Subcutaneous abdominal adipose tissue (tissue), 5 donors: ENCODE data around the gene ANKS1A.
"Not testable (repeated sequence)": the region's sequence is repeated elsewhere in the genome, so short reads cannot be mapped to it uniquely, and the experiment has no call there.

Experiments
- H3K27ac ChIP-seq: one replicate; pipeline ENCODE4 v1.7.0; 2013; ENCODE audit warnings: low read depth, mild to moderate bottlenecking, inconsistent platforms, low read length, moderate library complexity
- H3K27me3 ChIP-seq, 5 donors: one replicate each; pipeline ENCODE4 v1.7.0; 2013; ENCODE audit warnings: low read length in 5 of 5, inconsistent platforms in 1 of 5; ENCODE audit not compliant: control insufficient read depth in 5 of 5, insufficient read depth in 4 of 5
- H3K36me3 ChIP-seq, 5 donors: one replicate each; pipeline ENCODE4 v1.7.0; 2013; ENCODE audit warnings: low read length in 5 of 5; ENCODE audit not compliant: control insufficient read depth in 5 of 5, insufficient read depth in 5 of 5
- H3K4me1 ChIP-seq, 5 donors: one replicate each; pipeline ENCODE4 v1.7.0; 2013; ENCODE audit warnings: low read length in 5 of 5, mild to moderate bottlenecking in 3 of 5, moderate library complexity in 1 of 5; ENCODE audit not compliant: control insufficient read depth in 5 of 5, insufficient read depth in 5 of 5
- H3K4me3 ChIP-seq, 5 donors: one replicate each; pipeline ENCODE4 v1.7.0; 2013; ENCODE audit warnings: low read length in 5 of 5, low read depth in 1 of 5
- H3K9ac ChIP-seq, 5 donors: one replicate each; pipeline ENCODE4 v1.7.0; 2013; ENCODE audit warnings: low read length in 5 of 5, mild to moderate bottlenecking in 4 of 5, moderate library complexity in 3 of 5
- H3K9me3 ChIP-seq, 5 donors: one replicate each; pipeline ENCODE4 v1.7.0; 2013; ENCODE audit warnings: low read length in 5 of 5; ENCODE audit not compliant: control insufficient read depth in 5 of 5
- donor health status: healthy.
- donor health status: healthy.
- donor health status: healthy.
- donor health status: healthy.
- donor health status: healthy.

The ANKS1A gene, protein sequence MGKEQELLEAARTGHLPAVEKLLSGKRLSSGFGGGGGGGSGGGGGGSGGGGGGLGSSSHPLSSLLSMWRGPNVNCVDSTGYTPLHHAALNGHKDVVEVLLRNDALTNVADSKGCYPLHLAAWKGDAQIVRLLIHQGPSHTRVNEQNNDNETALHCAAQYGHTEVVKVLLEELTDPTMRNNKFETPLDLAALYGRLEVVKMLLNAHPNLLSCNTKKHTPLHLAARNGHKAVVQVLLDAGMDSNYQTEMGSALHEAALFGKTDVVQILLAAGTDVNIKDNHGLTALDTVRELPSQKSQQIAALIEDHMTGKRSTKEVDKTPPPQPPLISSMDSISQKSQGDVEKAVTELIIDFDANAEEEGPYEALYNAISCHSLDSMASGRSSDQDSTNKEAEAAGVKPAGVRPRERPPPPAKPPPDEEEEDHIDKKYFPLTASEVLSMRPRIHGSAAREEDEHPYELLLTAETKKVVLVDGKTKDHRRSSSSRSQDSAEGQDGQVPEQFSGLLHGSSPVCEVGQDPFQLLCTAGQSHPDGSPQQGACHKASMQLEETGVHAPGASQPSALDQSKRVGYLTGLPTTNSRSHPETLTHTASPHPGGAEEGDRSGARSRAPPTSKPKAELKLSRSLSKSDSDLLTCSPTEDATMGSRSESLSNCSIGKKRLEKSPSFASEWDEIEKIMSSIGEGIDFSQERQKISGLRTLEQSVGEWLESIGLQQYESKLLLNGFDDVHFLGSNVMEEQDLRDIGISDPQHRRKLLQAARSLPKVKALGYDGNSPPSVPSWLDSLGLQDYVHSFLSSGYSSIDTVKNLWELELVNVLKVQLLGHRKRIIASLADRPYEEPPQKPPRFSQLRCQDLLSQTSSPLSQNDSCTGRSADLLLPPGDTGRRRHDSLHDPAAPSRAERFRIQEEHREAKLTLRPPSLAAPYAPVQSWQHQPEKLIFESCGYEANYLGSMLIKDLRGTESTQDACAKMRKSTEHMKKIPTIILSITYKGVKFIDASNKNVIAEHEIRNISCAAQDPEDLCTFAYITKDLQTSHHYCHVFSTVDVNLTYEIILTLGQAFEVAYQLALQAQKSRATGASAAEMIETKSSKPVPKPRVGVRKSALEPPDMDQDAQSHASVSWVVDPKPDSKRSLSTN

DNA sequence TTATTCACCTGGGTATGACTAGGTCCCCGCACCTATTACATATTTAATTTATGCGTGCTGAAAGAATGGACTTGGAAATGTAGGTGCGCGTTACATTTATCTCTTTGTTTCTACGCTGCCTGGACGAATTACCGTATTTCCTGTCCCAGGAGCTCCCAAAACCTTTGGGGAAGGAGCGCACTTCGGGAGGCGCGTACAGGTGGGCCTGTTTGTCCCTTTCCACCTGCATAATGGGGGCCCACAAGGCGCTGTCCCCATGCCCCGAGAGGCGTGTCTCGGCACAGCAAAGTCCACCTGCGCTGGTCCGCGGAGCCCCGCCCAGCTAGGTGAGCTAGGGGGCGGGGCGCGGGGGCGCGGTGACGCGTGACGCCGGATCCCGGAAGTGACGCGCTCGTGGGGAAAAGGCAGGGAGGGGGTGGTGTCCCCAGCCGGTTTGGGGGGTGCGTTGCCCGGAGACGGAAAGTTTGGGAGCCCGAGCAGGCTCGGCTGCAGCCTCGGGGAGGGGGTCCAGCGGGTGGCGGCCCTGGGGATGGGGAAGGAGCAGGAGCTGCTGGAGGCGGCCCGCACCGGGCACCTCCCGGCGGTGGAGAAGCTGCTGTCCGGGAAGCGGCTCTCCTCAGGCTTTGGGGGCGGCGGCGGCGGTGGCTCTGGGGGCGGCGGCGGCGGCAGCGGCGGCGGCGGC is at the start of gene ANKS1A:
ANKS1A (plus strand) TSS at position 382 of the 682 bp plus-strand sequence; CDS start at position 530, 148 bp downstream.
- H3K4me3 ChIP-seq = peak within 1 kb of the TSS; percentile 86 to 97 (median 96)
- no peaks in the 10 kb centered on the region for H3K9me3 ChIP-seq
- peaks cover 7 to 43% (median 38%) of the 10 kb centered on the region in 5 donors for H3K4me1 ChIP-seq

DNA sequence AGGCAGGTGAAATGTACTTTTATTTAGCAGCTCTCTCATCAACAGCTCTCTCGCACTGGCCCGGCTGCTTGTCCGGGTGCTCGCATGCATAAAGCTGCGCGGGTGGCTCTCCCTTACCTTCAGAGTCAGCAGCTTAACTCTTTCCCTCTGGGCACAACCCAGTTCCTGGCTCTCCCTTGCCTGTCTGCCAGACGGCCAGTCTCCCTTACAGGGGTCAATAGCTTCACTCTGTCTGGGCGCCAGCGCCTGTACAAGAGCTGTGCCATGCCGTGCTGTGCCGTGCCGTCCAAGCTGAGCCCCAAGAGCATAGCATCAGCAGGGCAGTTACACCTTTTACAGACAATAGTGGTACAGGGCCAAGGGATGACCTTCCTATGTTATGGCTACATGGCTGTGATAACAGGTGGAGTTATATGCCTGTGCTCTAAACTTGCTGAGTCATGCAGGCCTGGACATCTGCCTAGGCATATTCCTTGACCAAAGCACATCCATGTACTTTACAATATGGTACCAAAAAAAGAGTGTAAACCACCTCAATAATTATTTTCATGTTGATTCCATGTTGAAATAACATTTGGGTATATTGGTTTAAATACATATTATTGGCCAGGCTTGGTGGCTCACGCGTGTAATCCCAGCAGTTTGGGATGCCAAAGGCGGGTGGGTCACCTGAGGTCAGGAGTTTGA is 49.2 kb upstream of the ANKS1A start:
- H3K36me3 ChIP-seq = peaks cover 17 to 41% (median 24%) of the 10 kb centered on the region in 5 donors
- no peaks in the 10 kb centered on the region for H3K27me3 ChIP-seq

More for the DNA sequence above, at the start of gene ANKS1A:
- Histone ChIP-seq H3K27me3 (no peaks in the 10 kb centered on the region), H3K9ac (peak within 1 kb of the TSS; percentile 60 to 95 (median 89)), H3K27ac (peak within 1 kb of the TSS; percentile 91), H3K36me3 (peaks cover 0 to 6% (median 0%) of the 10 kb centered on the region in 5 donors)

DNA sequence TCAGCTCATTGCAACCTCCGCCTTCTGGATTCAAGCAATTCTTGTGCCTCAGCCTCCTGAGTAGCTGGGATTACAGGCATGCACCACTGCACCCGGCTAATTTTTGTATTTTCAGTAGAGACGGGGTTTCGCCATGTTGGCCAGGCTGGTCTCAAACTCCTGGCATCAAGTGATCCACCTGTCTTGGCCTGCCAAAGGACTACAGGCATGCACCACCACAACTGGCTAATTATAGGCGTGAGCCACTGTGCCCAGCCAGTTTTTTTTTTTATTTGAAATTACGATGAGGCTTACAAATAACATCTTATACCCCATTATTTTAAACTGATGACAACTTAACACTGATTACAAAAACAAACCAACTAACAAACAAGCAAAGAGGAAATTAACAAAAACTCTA is 40.0 kb upstream of the ANKS1A start:
- not testable (repeated sequence) for H3K27me3 ChIP-seq, H3K9me3 ChIP-seq, H3K4me3 ChIP-seq, H3K27ac ChIP-seq, H3K9ac ChIP-seq
- Histone ChIP-seq H3K4me1 (peaks cover 0 to 22% (median 12%) of the 10 kb centered on the region in 5 donors), H3K36me3 (peaks cover 0 to 20% (median 9%) of the 10 kb centered on the region in 5 donors)

More for the DNA sequence above, 49.2 kb upstream of the ANKS1A start:
- H3K4me3 ChIP-seq = no peak overlapping the region
- H3K9me3 ChIP-seq = no peaks in the 10 kb centered on the region
- H3K27ac ChIP-seq = no peak overlapping the region
- peaks cover 0 to 15% (median 8%) of the 10 kb centered on the region in 5 donors for H3K4me1 ChIP-seq
- H3K9ac ChIP-seq = no peak overlapping the region

DNA sequence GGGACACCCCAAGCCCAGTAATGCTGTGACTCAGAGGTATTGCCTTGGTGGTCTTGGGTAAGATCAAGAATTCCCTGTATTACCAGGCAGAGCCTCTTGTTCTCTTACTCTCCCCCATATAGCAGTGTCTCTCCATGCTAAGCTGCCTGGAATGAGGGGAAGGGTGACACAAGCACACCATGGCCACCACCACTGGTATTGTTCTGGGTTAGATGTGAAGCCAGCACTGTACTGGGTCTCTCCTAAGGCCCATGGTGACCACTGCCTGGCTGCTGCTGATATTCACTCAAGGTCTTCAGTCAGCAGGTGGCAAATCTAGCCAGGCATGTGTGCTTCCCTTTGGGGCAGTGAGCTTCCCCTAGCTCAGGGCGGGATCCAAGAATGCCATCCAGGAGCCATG is 37.7 kb upstream of the ANKS1A start:
- H3K36me3 ChIP-seq = peaks cover 6 to 35% (median 23%) of the 10 kb centered on the region in 5 donors
- no peak overlapping the region for H3K9ac ChIP-seq
- no peaks in the 10 kb centered on the region for H3K27me3 ChIP-seq
- peaks cover 0 to 22% (median 12%) of the 10 kb centered on the region in 5 donors for H3K4me1 ChIP-seq
- H3K9me3 ChIP-seq = no peaks in the 10 kb centered on the region
- H3K27ac ChIP-seq = no peak overlapping the region
- no peak overlapping the region for H3K4me3 ChIP-seq

DNA sequence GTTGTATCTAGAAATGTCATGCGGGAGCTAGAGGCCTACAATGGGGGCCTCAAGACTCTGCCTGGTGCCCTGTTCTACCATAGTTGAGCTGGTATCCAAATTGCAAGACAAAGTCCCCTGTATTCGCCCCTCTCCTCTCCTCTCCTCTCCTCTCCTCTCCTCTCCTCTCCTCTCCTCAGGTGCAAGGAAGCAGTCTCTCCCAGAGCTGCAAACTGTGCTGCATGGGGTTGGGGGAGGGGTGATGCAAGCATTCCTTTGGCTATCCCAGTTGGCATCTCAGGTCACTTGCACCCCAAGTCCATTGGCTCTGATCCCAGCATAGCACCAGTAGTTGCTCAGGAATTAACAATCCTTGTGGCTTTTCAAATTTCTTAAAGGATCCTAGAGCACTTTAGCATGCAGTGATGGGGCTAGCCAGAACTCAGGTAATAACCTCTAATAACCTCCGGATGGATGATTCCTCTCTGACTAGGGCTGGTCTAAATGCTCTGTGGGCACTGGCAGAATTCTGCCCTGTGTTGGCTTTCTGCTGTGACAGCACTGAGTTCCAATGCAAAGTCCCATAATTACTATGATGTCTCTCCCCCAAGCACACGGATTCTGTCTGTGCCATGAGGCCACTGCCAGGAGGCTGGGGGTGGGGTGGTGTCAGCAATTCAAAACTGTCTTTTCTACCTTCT is 36.5 kb upstream of the ANKS1A start:
- Histone ChIP-seq H3K27me3 (no peaks in the 10 kb centered on the region), H3K9ac (peak overlapping the region in 1 of 5 donors; percentile 31), H3K9me3 (no peaks in the 10 kb centered on the region), H3K27ac (no peak overlapping the region), H3K36me3 (peaks cover 15 to 47% (median 35%) of the 10 kb centered on the region in 5 donors), H3K4me1 (peaks cover 0 to 22% (median 12%) of the 10 kb centered on the region in 5 donors), H3K4me3 (no peak overlapping the region)

DNA sequence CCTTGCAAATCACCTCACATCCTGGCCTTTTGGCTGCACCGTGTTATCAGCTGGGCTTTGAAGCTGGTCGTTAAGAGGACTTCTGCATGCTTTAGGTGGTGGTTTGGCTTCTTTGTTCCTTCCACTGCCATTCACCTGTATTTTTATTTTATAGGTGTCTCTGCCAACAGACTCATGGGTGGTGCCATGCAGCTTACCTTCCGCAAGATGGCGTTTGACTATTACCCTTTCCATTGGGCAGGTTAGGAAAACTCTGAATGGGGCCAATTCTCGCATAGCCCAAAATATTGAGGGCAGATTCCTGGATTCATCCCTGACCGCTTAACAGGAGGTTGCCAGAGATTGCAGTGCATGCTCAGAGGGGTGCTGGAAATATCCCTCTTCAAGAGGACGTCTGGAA is 33.6 kb upstream of the ANKS1A start:
- Histone ChIP-seq H3K27ac (no peak overlapping the region), H3K27me3 (no peaks in the 10 kb centered on the region), H3K4me1 (peaks cover 0 to 22% (median 12%) of the 10 kb centered on the region in 5 donors), H3K36me3 (peaks cover 27 to 76% (median 60%) of the 10 kb centered on the region in 5 donors), H3K9ac (no peak overlapping the region), H3K4me3 (no peak overlapping the region), H3K9me3 (no peaks in the 10 kb centered on the region)

DNA sequence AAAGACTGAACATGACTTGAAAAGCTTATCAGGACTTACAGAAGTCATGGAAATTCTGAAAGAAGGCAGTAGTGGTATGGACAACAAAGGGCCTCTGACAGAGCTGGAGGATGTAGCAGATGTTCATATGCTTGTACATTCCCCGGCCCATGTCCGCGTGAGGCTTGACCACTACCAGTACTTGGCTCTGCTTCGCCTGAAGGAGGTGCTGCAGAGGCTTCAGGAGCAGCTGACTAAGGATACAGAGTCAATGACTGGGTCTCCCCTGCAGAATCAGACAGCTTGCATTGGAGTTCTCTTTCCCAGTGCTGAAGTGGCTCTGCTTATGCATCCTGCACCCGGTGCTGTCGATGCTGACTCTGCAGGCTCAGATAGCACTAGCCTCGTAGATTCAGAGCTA is 30.4 kb upstream of the ANKS1A start:
- H3K27me3 ChIP-seq = no peaks in the 10 kb centered on the region
- no peaks in the 10 kb centered on the region for H3K9me3 ChIP-seq
- H3K4me1 ChIP-seq = no peaks in the 10 kb centered on the region
- H3K36me3 ChIP-seq = peaks cover 38 to 77% (median 62%) of the 10 kb centered on the region in 5 donors
- H3K9ac ChIP-seq = no peak overlapping the region
- no peak overlapping the region for H3K27ac ChIP-seq
- H3K4me3 ChIP-seq = no peak overlapping the region

DNA sequence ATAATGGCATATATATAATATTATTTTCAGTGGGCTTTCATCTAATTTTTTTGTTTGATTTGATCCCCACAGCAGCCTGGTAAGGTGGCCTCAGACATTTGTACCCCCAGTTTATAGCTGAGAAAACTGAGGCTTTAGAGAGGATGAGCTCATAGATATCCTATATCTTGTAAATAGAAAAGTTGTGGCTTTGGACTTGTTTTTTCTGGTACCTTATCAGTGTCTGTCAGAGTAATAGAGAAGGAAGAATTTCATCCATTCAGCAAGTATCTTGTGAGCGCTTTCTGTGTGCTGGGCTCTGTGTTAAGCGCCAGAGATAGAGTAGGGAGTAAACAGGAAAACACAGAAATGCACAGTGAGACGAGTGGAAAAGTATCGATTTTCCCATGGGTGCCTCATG is 29.1 kb upstream of the ANKS1A start:
- Histone ChIP-seq H3K4me1 (no peaks in the 10 kb centered on the region), H3K27ac (no peak overlapping the region), H3K36me3 (peaks cover 39 to 81% (median 66%) of the 10 kb centered on the region in 5 donors), H3K4me3 (no peak overlapping the region), H3K27me3 (no peaks in the 10 kb centered on the region), H3K9ac (no peak overlapping the region), H3K9me3 (no peaks in the 10 kb centered on the region)
